Measurements from ENCODE around the gene HTR2B.

DNA sequence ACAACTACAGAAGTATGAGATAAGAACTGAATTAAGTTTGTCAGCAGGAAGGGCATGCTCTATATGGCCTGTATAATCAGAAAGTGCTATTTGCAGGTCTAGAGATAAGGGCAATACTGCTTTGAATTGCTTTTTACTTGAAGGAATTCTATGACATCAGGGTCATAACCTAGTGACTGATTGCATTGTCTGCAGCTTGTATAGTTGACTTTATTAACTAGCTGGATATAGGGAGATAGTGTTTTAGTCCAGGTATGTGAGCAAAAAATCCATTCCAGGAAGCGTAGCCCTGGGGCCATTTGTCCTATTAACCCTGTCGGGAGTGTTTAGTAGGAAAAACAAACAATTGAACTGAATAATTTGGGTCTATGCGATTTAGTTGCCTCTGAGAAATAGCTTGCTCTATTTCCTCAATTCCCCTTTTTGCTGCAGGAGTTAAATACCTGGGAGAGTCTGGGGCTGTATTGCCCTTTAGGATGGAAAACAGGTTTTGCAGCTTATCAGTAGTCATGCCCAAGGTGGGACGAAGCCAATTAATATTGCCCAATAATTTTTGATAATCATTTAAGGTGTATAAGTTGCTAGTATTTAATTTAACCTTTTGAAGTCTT is 30.0 kb downstream of the HTR2B start:
- TF ChIP-seq POLR2AphosphoS5 (IDR thresholded peaks at IDR 0.05; ENCODE audit: low read depth, low read length) (no peak), TAF1 (IDR thresholded peaks at IDR 0.05; ENCODE audit: borderline replicate concordance, insufficient read depth, low read length) (no peak)
- TF ChIP-seq, protein P1, sequence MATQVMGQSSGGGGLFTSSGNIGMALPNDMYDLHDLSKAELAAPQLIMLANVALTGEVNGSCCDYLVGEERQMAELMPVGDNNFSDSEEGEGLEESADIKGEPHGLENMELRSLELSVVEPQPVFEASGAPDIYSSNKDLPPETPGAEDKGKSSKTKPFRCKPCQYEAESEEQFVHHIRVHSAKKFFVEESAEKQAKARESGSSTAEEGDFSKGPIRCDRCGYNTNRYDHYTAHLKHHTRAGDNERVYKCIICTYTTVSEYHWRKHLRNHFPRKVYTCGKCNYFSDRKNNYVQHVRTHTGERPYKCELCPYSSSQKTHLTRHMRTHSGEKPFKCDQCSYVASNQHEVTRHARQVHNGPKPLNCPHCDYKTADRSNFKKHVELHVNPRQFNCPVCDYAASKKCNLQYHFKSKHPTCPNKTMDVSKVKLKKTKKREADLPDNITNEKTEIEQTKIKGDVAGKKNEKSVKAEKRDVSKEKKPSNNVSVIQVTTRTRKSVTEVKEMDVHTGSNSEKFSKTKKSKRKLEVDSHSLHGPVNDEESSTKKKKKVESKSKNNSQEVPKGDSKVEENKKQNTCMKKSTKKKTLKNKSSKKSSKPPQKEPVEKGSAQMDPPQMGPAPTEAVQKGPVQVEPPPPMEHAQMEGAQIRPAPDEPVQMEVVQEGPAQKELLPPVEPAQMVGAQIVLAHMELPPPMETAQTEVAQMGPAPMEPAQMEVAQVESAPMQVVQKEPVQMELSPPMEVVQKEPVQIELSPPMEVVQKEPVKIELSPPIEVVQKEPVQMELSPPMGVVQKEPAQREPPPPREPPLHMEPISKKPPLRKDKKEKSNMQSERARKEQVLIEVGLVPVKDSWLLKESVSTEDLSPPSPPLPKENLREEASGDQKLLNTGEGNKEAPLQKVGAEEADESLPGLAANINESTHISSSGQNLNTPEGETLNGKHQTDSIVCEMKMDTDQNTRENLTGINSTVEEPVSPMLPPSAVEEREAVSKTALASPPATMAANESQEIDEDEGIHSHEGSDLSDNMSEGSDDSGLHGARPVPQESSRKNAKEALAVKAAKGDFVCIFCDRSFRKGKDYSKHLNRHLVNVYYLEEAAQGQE (IDR thresholded peaks at IDR 0.05; ENCODE audit: insufficient read depth in 1 of 2, low read depth in 2 of 2, low read length in 2 of 2): no peak

Measured in PFSK-1 (cell line).